Left ventricle myocardium inferior (tissue), 1 donor: ENCODE results near the gene RBM22. TPM values are rescaled to one million over a fixed set of nuclear protein-coding genes. Genes with fewer than 3 reads are reported as not detected.
A peak's percentile ranks its signal among the peaks of the same experiment; 100 is the strongest.

Source experiments
- DNase-seq: peaks from one replicate; pipeline ENCODE4 v3.0.0-alpha.2; 2020
- H3K27ac ChIP-seq: fragments of 200-600 bp; replicated peaks from 2 replicates; pipeline ENCODE4 v1.8.0; 2021
- H3K27me3 ChIP-seq: fragments of 200-600 bp; 2 replicates; pipeline ENCODE4 v1.8.0; 2021; ENCODE audit warnings: low read depth
- H3K36me3 ChIP-seq: fragments of 200-600 bp; 2 replicates; pipeline ENCODE4 v1.8.0; 2021
- H3K4me1 ChIP-seq: fragments of 200-600 bp; 2 replicates; pipeline ENCODE4 v1.8.0; 2021
- H3K4me3 ChIP-seq: fragments of 200-600 bp; 2 replicates; pipeline ENCODE4 v1.8.0; 2021; ENCODE audit warnings: mild to moderate bottlenecking, moderate library complexity
- H3K9me3 ChIP-seq: fragments of 200-600 bp; replicated peaks from 2 replicates; pipeline ENCODE4 v1.8.0; 2021
- CTCF ChIP-seq: fragments of 200-600 bp; IDR thresholded peaks from 2 replicates; pipeline ENCODE4 v1.8.0; 2021; ENCODE audit warnings: antibody characterized with exemption, mild to moderate bottlenecking, borderline replicate concordance
- intact Hi-C: fragments of 100-400 bp; cut with micrococcal nuclease; formaldehyde crosslinking; loops from one replicate; pipeline ENCODE4 v1.11.0; 2022
- total RNA-seq: library from RNA; stranded (reverse); fragmentation: NEBNext Ultra II Directional; extraction: Animal tissue kit (Norgen Biotek cat#: 25700); gene quantifications from one replicate; pipeline ENCODE4 v1.2.1, GENCODE V29; 2021
- donor health status: DM: no; HTN: yes; CAD: no; lungs with severe emphysema.

The RBM22 gene
- total RNA-seq, 1 donor from 2014 or later = 25.2 TPM

GRCh38 chr5:150734579-150735384, 33.9 kb upstream of the RBM22 start:
- Histone ChIP-seq H3K36me3 (peaks cover 62% of the 10 kb centered on the region), H3K9me3 (peaks cover 17% of the 10 kb centered on the region), H3K4me3 (no peak overlapping the region), H3K4me1 (peaks cover 28% of the 10 kb centered on the region), H3K27me3 (no peaks in the 10 kb centered on the region), H3K27ac (peak overlapping the region; percentile 47)
- intact Hi-C loops = no loop called here
- no peak for TF ChIP-seq CTCF
- DNase-seq = peak; percentile 57

- Histone ChIP-seq H3K36me3 (peaks cover 84% of the 10 kb centered on the region), H3K4me1 (peaks cover 6% of the 10 kb centered on the region), H3K4me3 (no peak overlapping the region), H3K9me3 (peaks cover 13% of the 10 kb centered on the region), H3K27ac (no peak overlapping the region), H3K27me3 (no peaks in the 10 kb centered on the region)
- no peak for TF ChIP-seq CTCF
- no peak for DNase-seq
- intact Hi-C loops = no loop called here
These were observed 30.9 kb upstream of the RBM22 start for GRCh38 chr5:150731669-150732242.

GRCh38 chr5:150729859-150730258, 29.0 kb upstream of the RBM22 start:
- Histone ChIP-seq H3K36me3 (peaks cover 89% of the 10 kb centered on the region), H3K4me3 (no peak overlapping the region), H3K27me3 (no peaks in the 10 kb centered on the region), H3K9me3 (peaks cover 5% of the 10 kb centered on the region), H3K27ac (no peak overlapping the region), H3K4me1 (peaks cover 1% of the 10 kb centered on the region)
- TF ChIP-seq CTCF = no peak
- no peak for DNase-seq
- intact Hi-C loops = no loop called here

- Histone ChIP-seq H3K9me3 (no peaks in the 10 kb centered on the region), H3K4me3 (no peak overlapping the region), H3K27me3 (no peaks in the 10 kb centered on the region), H3K27ac (no peak overlapping the region), H3K4me1 (no peaks in the 10 kb centered on the region), H3K36me3 (peaks cover 90% of the 10 kb centered on the region)
- DNase-seq = no peak
- no peak for TF ChIP-seq CTCF
- intact Hi-C loops = no loop called here
These were observed 23.0 kb upstream of the RBM22 start for GRCh38 chr5:150723845-150724244.

- Histone ChIP-seq H3K36me3 (peaks cover 66% of the 10 kb centered on the region), H3K4me3 (no peak overlapping the region), H3K9me3 (no peaks in the 10 kb centered on the region), H3K27ac (no peak overlapping the region), H3K27me3 (no peaks in the 10 kb centered on the region), H3K4me1 (peaks cover 9% of the 10 kb centered on the region)
- peak; percentile 54 for TF ChIP-seq CTCF
- intact Hi-C loops = no loop called here
- no peak for DNase-seq
These were observed 9.3 kb upstream of the RBM22 start for GRCh38 chr5:150710165-150710564.
